ENCODE data around the gene ANKRD33B. TPM values are rescaled to one million over a fixed set of nuclear protein-coding genes. Genes with fewer than 3 reads are reported as not detected.

ANKRD33B gene
- total and polyA plus RNA-seq, 2 of the 8 experiments (the other 6 are each of a cell fraction or from before 2014, with no cell fraction given): 6.9 to 20.6 TPM

- CTCF ChIA-PET (ENCODE audit: partially characterized antibody): interaction anchor here (0.9 to 4.7 kb wide), 7 partner anchors 9 to 315 kb away, joined by 3 to 16 read pairs (median 4); no protein-coding TSS in a partner anchor
- no peak overlapping the region for H3K18ac ChIP-seq (ENCODE audit: extremely low read depth, low read length)
- TF ChIP-seq TCF12 (IDR thresholded peaks at IDR 0.05; ENCODE audit: low read depth, low read length): no peak
- TF ChIP-seq JUND (IDR thresholded peaks at IDR 0.05; ENCODE audit: low read length): no peak
- no peak for TF ChIP-seq RBBP5 (IDR thresholded peaks at IDR 0.05; ENCODE audit: borderline replicate concordance, low read depth, low read length)
- TF ChIP-seq JUN (IDR thresholded peaks at IDR 0.05; ENCODE audit: low read depth, low read length): no peak
- TF ChIP-seq, protein P1, sequence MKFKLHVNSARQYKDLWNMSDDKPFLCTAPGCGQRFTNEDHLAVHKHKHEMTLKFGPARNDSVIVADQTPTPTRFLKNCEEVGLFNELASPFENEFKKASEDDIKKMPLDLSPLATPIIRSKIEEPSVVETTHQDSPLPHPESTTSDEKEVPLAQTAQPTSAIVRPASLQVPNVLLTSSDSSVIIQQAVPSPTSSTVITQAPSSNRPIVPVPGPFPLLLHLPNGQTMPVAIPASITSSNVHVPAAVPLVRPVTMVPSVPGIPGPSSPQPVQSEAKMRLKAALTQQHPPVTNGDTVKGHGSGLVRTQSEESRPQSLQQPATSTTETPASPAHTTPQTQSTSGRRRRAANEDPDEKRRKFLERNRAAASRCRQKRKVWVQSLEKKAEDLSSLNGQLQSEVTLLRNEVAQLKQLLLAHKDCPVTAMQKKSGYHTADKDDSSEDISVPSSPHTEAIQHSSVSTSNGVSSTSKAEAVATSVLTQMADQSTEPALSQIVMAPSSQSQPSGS (IDR thresholded peaks at IDR 0.05; ENCODE audit: low read length): no peak
- TF ChIP-seq, protein P2, sequence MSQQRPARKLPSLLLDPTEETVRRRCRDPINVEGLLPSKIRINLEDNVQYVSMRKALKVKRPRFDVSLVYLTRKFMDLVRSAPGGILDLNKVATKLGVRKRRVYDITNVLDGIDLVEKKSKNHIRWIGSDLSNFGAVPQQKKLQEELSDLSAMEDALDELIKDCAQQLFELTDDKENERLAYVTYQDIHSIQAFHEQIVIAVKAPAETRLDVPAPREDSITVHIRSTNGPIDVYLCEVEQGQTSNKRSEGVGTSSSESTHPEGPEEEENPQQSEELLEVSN (IDR thresholded peaks at IDR 0.05): no peak
- no peak for TF ChIP-seq RFX5 (IDR thresholded peaks at IDR 0.05; ENCODE audit: borderline replicate concordance, low read depth, low read length)
- no peak for TF ChIP-seq BACH1 (IDR thresholded peaks at IDR 0.05; ENCODE audit: low read length)
- no peak for TF ChIP-seq SP1 (IDR thresholded peaks at IDR 0.05; ENCODE audit: low read depth, low read length)
These were observed 81.3 kb downstream of the ANKRD33B start for GRCh38 chr5:10645146-10645545.

More at GRCh38 chr5:10645146-10645545, 81.3 kb downstream of the ANKRD33B start:
- H3K14ac ChIP-seq (ENCODE audit: insufficient read length): no peak overlapping the region
- H2BK5ac ChIP-seq (ENCODE audit: low read depth, low read length): no peak overlapping the region
- H2BK20ac ChIP-seq (ENCODE audit: low read length): no peak overlapping the region
- H3K4ac ChIP-seq (replicated peaks; ENCODE audit: insufficient read length, low read depth, low read length): no peak overlapping the region
- H3K27me3 ChIP-seq (replicated peaks in 1 of 4; ENCODE audit: control insufficient read depth in 3 of 4, extremely low read depth in 1 of 4, insufficient read depth in 3 of 4, low read length in 3 of 4): no peaks in the 10 kb centered on the region
- no peak overlapping the region for H3K4me3 ChIP-seq (ENCODE audit: extremely low read depth in 1 of 4, insufficient read depth in 2 of 4, low read depth in 3 of 4, low read length in 4 of 4)
- no peaks in the 10 kb centered on the region for H3K23me2 ChIP-seq (ENCODE audit: low read depth, low read length)
- WGBS, 2 experiments (ENCODE audit: extremely low coverage in 1 of 2, insufficient coverage in 1 of 2, insufficient read length in 1 of 2, insufficient replicate concordance in 2 of 2, low coverage in 1 of 2, low lambda C conversion rate in 2 of 2, missing lambda C conversion rate in 1 of 2): 82% methylated on average over 3 of the region's 3 CpGs; no CpG with 5 or more reads in 1 of the 2 experiments
- H3K27ac ChIP-seq (ENCODE audit: low read depth, low read length): no peak overlapping the region
- peaks cover 2% of the 10 kb centered on the region for H3K79me1 ChIP-seq (ENCODE audit: low read depth, low read length)
- H3K9ac ChIP-seq (replicated peaks in 1 of 4; ENCODE audit: extremely low read depth in 1 of 4, low read depth in 3 of 4, low read length in 3 of 4): no peak overlapping the region
- H2BK120ac ChIP-seq (replicated peaks; ENCODE audit: low read depth, low read length): no peak overlapping the region
- H3K56ac ChIP-seq (replicated peaks; ENCODE audit: insufficient read length, low read depth, low read length): no peak overlapping the region
- H4K8ac ChIP-seq (ENCODE audit: extremely low read depth, insufficient read depth, low read length): peak overlapping the region; percentile 31; the same call in 1 of the 2 replicates
- H3K4me2 ChIP-seq (ENCODE audit: insufficient read depth in 1 of 2, low read depth in 2 of 2, low read length in 2 of 2): no peak overlapping the region
- H4K91ac ChIP-seq (replicated peaks; ENCODE audit: insufficient read length, low read length): no peak overlapping the region
- H2BK15ac ChIP-seq (ENCODE audit: low read length): no peak overlapping the region
- H3K36me3 ChIP-seq (ENCODE audit: control insufficient read depth in 2 of 4, insufficient read depth in 4 of 4, low read length in 3 of 4): peaks cover 0 to 11% (median 0%) of the 10 kb centered on the region in 4 experiments; a peak in 1 of 8 replicates
- H3K23ac ChIP-seq (ENCODE audit: insufficient read length): no peak overlapping the region
- no peak overlapping the region for H4K5ac ChIP-seq (ENCODE audit: insufficient read length, low read depth, low read length)
- no peaks in the 10 kb centered on the region for H3K9me3 ChIP-seq (ENCODE audit: insufficient read depth in 2 of 2, low read depth in 1 of 2, low read length in 1 of 2)
- H4K20me1 ChIP-seq (replicated peaks in 1 of 2; ENCODE audit: control insufficient read depth in 1 of 2, insufficient read depth in 2 of 2, low read length in 2 of 2): peaks cover 0 to 2% of the 10 kb centered on the region in 2 experiments
- no peak for DNase-seq (ENCODE audit: low read depth in 1 of 2, low spot score in 2 of 2)
- peaks cover 7 to 32% of the 10 kb centered on the region in 2 experiments; a peak in 3 of 4 replicates for H3K79me2 ChIP-seq (ENCODE audit: control insufficient read depth in 1 of 2, insufficient read depth in 2 of 2, low read length in 2 of 2)
- H3K4me1 ChIP-seq (replicated peaks in 1 of 4; ENCODE audit: control insufficient read depth in 3 of 4, insufficient read depth in 4 of 4, low read length in 3 of 4): peaks cover 0 to 3% (median 2%) of the 10 kb centered on the region in 4 experiments; a peak in 3 of 7 replicates
- H2BK12ac ChIP-seq (ENCODE audit: low read depth, low read length): no peak overlapping the region
- no peak overlapping the region for H2AFZ ChIP-seq (ENCODE audit: low read length)
- POLR2A ChIA-PET (ENCODE audit: partially characterized antibody): no interaction called here
- no peak overlapping the region for H2AK5ac ChIP-seq (ENCODE audit: low read depth, low read length)
- no peak for FAIRE-seq
